Progenitor cell of endocrine pancreas (in vitro differentiated cells): ENCODE measurements around the gene PNPLA2. TPM values are rescaled to one million over a fixed set of nuclear protein-coding genes. Genes with fewer than 3 reads are reported as not detected.

Experiments
- DNase-seq: peaks from one replicate; pipeline ENCODE4 v3.0.0; 2021; ENCODE audit warnings: low spot score; ENCODE audit not compliant: unreplicated experiment
- H3K27ac Mint-ChIP-seq: 2 replicates; pipeline ENCODE4 v1.8.0; 2021; ENCODE audit warnings: mild to moderate bottlenecking, moderate library complexity, mixed read lengths
- H3K27me3 Mint-ChIP-seq: 2 replicates; pipeline ENCODE4 v1.8.0; 2021; ENCODE audit warnings: mixed read lengths
- H3K36me3 Mint-ChIP-seq: 2 replicates; pipeline ENCODE4 v1.8.0; 2022; ENCODE audit warnings: mixed read lengths; ENCODE audit not compliant: insufficient read depth
- H3K4me1 Mint-ChIP-seq: 2 replicates; pipeline ENCODE4 v1.8.0; 2021; ENCODE audit warnings: low read depth, mixed read lengths
- H3K4me3 Mint-ChIP-seq: 2 replicates; pipeline ENCODE4 v1.8.0; 2021; ENCODE audit warnings: low read depth, mild to moderate bottlenecking, moderate library complexity, mixed read lengths
- H3K9me3 Mint-ChIP-seq: 2 replicates; pipeline ENCODE4 v1.8.0; 2021; ENCODE audit warnings: low read depth, mixed read lengths
- CTCF ChIP-seq: fragments of 200-600 bp; sonication (generic); IDR thresholded peaks from one replicate; pipeline ENCODE4 v1.5.0; 2021; ENCODE audit warnings: antibody characterized with exemption, mild to moderate bottlenecking; ENCODE audit not compliant: unreplicated experiment
- total RNA-seq: library from RNA; stranded (reverse); gene quantifications from 2 replicates; pipeline ENCODE4 v1.2.1, GENCODE V29; 2021

PNPLA2 gene
- total RNA-seq, 1 donor from 2014 or later: 51.1 TPM

GRCh38 chr11:820655-821511 is 2.2 kb downstream of the PNPLA2 start:
- no peak for TF ChIP-seq CTCF
- H3K9me3 Mint-ChIP-seq: no peaks in the 10 kb centered on the region
- peak overlapping the region; percentile 77 for H3K4me3 Mint-ChIP-seq
- H3K27me3 Mint-ChIP-seq: no peaks in the 10 kb centered on the region
- no peak for DNase-seq
- peaks cover 5% of the 10 kb centered on the region for H3K4me1 Mint-ChIP-seq
- peaks cover 4% of the 10 kb centered on the region for H3K36me3 Mint-ChIP-seq
- H3K27ac Mint-ChIP-seq: no peak overlapping the region

DNA sequence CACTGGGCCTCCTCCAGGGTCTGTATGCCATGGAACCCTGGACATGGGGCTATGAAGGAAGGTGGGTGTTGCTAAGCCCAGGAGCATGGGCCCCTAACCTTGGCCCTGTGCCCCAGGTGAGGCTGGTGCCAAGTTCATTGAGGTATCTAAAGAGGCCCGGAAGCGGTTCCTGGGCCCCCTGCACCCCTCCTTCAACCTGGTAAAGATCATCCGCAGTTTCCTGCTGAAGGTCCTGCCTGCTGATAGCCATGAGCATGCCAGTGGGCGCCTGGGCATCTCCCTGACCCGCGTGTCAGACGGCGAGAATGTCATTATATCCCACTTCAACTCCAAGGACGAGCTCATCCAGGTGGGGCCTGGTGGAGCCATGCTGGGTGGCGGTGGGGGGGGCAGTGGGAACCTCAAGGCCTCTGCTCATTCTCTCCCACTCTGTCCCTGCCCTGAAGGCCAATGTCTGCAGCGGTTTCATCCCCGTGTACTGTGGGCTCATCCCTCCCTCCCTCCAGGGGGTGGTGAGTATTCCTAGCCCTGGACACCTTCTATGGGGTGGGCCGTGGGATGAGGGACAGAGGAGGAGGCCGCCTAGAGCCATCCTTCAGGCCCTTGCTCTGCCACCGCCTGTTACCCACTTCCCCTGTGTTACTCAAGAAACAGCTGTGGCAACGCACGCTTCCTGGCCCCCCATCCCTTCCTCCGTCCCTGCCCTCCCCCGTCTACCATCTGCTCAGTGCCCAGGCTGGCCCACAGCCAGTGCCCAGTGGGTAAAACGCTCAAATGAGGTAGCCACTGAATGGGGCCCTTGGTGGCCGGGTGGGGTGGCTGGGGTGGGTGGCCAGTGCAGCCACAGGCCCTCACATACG is 3.0 kb downstream of the PNPLA2 start:
- peaks cover 6% of the 10 kb centered on the region for H3K4me1 Mint-ChIP-seq
- peaks cover 2% of the 10 kb centered on the region for H3K36me3 Mint-ChIP-seq
- no peak for TF ChIP-seq CTCF
- no peaks in the 10 kb centered on the region for H3K27me3 Mint-ChIP-seq
- no peaks in the 10 kb centered on the region for H3K9me3 Mint-ChIP-seq
- DNase-seq: no peak
- H3K27ac Mint-ChIP-seq: no peak overlapping the region
- H3K4me3 Mint-ChIP-seq: peak overlapping the region; percentile 26

DNA sequence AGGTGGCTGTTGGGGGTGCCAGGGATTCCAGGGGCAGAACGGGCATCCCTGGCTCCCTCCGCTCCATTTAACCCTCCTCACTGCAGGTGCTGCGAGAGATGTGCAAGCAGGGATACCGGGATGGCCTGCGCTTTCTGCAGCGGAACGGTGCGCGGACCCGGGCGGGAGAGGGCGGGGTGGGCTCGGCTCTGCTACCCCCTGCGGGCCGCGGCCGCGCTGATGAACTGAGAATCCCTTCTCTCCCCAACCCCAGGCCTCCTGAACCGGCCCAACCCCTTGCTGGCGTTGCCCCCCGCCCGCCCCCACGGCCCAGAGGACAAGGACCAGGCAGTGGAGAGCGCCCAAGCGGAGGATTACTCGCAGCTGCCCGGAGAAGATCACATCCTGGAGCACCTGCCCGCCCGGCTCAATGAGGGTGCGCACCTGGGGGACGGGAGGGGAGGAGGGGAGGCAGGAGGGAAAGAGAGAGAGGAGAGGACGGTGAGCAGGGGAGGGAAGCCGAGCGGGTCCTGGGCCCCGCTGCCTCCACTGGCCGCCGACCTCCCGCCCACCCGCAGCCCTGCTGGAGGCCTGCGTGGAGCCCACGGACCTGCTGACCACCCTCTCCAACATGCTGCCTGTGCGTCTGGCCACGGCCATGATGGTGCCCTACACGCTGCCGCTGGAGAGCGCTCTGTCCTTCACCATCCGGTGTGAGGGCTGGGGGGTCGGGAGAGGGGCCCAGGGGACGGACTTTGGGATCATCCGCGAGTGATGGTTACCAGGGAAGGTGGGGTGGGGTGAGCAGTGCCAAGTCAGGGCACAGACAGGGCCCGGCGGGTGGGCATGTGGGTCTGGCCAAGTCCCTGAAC is 5.0 kb downstream of the PNPLA2 start:
- H3K4me3 Mint-ChIP-seq: no peak overlapping the region
- peaks cover 11% of the 10 kb centered on the region for H3K27me3 Mint-ChIP-seq
- H3K9me3 Mint-ChIP-seq: no peaks in the 10 kb centered on the region
- no peak for DNase-seq
- H3K36me3 Mint-ChIP-seq: peaks cover 2% of the 10 kb centered on the region
- TF ChIP-seq CTCF: no peak
- H3K27ac Mint-ChIP-seq: no peak overlapping the region
- peaks cover 10% of the 10 kb centered on the region for H3K4me1 Mint-ChIP-seq

- no peak overlapping the region for H3K4me3 Mint-ChIP-seq
- no peak for DNase-seq
- H3K9me3 Mint-ChIP-seq: no peaks in the 10 kb centered on the region
- peaks cover 2% of the 10 kb centered on the region for H3K36me3 Mint-ChIP-seq
- peaks cover 19% of the 10 kb centered on the region for H3K27me3 Mint-ChIP-seq
- peaks cover 10% of the 10 kb centered on the region for H3K4me1 Mint-ChIP-seq
- no peak overlapping the region for H3K27ac Mint-ChIP-seq
- no peak for TF ChIP-seq CTCF
Observed at GRCh38 chr11:824292-824880, 5.7 kb downstream of the PNPLA2 start.
